WERI-Rb-1 (cell line): ENCODE measurements around the gene PRKCA.

Experiments used
- DNase-seq: peaks from one replicate; pipeline ENCODE4 v3.0.0-alpha.2; 2020
- H3K27ac ChIP-seq: fragments of 250-450 bp; sonication (Bioruptor Pico); 2 replicates; pipeline ENCODE4 v1.5.1; 2020; ENCODE audit warnings: mild to moderate bottlenecking, moderate library complexity
- H3K27me3 ChIP-seq: fragments of 250-450 bp; sonication (Bioruptor Pico); 2 replicates; pipeline ENCODE4 v1.5.1; 2021; ENCODE audit warnings: mild to moderate bottlenecking, low read depth, moderate library complexity; ENCODE audit not compliant: insufficient read depth, severe bottlenecking
- H3K36me3 ChIP-seq: fragments of 250-450 bp; sonication (Bioruptor Pico); 2 replicates; pipeline ENCODE4 v1.5.1; 2020; ENCODE audit warnings: mild to moderate bottlenecking, moderate library complexity
- H3K4me3 ChIP-seq: 2 replicates; pipeline ENCODE4 v1.5.1; 2011; ENCODE audit warnings: low read depth, mild to moderate bottlenecking, control low read depth, low read length
- H3K9me3 ChIP-seq: fragments of 250-450 bp; sonication (Bioruptor Pico); 2 replicates; pipeline ENCODE4 v1.5.1; 2021; ENCODE audit warnings: mild to moderate bottlenecking, moderate library complexity; ENCODE audit not compliant: severe bottlenecking
- TF ChIP-seq, protein P1 (sequence below): IDR thresholded peaks from 2 replicates; pipeline ENCODE4 v1.5.1; 2011; ENCODE audit warnings: low read depth, mild to moderate bottlenecking, control low read depth, inconsistent platforms, low read length

The PRKCA gene

DNA sequence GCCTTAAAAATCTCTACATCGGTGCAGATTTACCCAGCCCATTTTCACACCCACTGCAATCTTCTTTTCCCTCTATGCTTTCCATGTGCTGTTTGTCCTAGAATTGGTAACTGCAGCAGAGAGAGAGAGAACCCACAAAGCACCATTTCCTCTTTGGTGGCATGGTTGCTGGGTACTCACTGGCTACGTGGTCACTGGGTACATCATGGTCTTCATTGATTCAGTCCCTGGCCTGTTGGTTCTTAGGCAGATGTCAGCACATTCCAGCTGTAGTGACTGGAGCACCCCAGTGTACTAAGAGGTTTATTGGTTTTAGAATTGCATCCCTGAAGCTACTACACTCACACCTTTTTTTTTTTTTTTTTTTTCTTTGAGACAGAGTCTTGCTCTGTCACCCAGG is 376.4 kb downstream of the PRKCA start:
- Histone ChIP-seq H3K9me3 (peaks cover 5% of the 10 kb centered on the region), H3K4me3 (no peak overlapping the region), H3K27me3 (no peaks in the 10 kb centered on the region), H3K27ac (no peak overlapping the region), H3K36me3 (no peaks in the 10 kb centered on the region)
- DNase-seq: no peak
- TF ChIP-seq, protein P1, sequence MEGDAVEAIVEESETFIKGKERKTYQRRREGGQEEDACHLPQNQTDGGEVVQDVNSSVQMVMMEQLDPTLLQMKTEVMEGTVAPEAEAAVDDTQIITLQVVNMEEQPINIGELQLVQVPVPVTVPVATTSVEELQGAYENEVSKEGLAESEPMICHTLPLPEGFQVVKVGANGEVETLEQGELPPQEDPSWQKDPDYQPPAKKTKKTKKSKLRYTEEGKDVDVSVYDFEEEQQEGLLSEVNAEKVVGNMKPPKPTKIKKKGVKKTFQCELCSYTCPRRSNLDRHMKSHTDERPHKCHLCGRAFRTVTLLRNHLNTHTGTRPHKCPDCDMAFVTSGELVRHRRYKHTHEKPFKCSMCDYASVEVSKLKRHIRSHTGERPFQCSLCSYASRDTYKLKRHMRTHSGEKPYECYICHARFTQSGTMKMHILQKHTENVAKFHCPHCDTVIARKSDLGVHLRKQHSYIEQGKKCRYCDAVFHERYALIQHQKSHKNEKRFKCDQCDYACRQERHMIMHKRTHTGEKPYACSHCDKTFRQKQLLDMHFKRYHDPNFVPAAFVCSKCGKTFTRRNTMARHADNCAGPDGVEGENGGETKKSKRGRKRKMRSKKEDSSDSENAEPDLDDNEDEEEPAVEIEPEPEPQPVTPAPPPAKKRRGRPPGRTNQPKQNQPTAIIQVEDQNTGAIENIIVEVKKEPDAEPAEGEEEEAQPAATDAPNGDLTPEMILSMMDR: no peak

DNA sequence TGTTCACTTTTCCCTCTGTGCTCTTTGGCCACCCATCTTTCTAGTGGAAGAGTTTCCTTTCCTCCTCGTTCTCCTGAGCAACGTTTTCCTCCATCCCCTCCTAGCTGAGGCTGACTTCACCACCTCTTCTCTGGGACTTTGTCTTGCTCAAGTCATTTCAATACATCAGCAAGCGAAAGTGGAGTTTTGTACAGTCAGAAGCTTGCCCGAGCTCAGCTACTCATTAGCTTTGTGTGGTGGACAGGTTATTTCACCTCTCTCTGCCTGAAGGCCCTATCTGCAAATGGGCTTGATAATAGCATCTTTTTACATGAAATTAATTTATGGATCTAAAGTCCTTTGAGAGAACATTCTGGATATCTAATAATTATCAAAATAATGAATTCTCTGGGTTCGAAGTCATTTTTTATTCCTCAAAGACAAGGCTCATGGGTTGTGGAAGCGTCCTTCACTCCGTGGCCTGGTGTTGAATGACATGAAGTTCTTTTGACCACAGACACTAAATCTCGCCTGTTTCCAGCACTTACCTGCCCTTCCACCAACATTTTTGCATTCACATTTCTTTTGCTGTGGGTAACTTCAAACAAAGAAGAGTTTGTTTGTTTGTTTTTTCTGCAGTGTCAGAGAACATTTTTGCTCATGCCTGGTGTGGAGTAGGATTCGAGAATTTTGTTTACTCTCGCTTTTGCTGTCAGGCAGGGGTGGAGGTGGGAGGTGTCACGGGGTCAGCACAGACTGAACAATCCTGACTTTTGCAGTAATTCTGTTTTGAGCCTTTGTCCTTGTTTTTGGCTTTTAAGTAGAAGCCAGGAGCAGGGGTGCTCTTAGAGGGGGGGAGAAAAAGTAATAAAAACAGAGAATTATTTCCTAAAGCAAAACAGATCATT is 377.5 kb downstream of the PRKCA start:
- DNase-seq: no peak
- Histone ChIP-seq H3K9me3 (peaks cover 5% of the 10 kb centered on the region), H3K4me3 (no peak overlapping the region), H3K36me3 (no peaks in the 10 kb centered on the region), H3K27ac (no peak overlapping the region), H3K27me3 (no peaks in the 10 kb centered on the region)
- TF ChIP-seq, protein P1: no peak

DNA sequence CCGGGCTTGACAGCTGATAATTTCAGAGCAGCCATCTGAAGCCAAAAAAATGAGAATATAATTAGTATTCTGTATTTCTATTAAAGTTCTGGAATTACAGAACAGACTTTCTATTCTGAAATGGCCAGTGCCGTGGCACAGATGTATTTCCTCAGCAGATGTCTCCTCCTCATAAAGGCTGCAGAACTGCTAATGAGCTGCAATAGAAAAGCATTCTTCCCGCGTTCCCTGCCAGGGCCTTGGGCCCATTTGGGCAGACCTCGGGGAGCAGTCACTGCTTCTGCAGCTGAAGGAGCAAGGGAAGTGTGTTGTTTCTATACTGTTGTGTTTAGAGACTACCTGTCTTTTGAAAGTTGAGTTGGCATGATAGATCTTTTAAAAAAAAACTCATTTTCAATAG is 379.9 kb downstream of the PRKCA start:
- no peak overlapping the region for H3K4me3 ChIP-seq
- no peaks in the 10 kb centered on the region for H3K27me3 ChIP-seq
- no peak overlapping the region for H3K27ac ChIP-seq
- DNase-seq: no peak
- H3K9me3 ChIP-seq: peaks cover 5% of the 10 kb centered on the region
- no peaks in the 10 kb centered on the region for H3K36me3 ChIP-seq
- TF ChIP-seq, protein P1: no peak

DNA sequence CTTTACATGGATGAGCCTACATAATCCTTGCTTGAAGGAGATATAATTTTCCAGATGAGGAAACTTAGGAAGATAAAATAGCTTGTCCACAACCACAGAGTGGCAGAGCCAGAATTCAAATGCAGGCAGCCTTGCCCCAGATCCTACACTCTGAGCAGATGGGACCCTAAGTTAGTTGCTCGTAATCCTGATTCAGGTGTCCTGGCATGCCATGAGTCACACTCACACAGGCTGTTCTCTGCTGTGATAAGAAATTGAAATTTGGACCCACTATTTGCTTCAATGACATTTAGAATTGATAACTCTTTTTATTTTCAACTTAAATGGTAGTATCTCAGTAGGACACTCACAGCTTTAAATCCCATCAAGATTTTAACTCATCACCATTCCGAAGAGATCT is 381.8 kb downstream of the PRKCA start:
- Histone ChIP-seq H3K36me3 (no peaks in the 10 kb centered on the region), H3K27me3 (no peaks in the 10 kb centered on the region), H3K9me3 (no peaks in the 10 kb centered on the region), H3K27ac (no peak overlapping the region), H3K4me3 (no peak overlapping the region)
- DNase-seq: no peak
- TF ChIP-seq, protein P1: no peak

DNA sequence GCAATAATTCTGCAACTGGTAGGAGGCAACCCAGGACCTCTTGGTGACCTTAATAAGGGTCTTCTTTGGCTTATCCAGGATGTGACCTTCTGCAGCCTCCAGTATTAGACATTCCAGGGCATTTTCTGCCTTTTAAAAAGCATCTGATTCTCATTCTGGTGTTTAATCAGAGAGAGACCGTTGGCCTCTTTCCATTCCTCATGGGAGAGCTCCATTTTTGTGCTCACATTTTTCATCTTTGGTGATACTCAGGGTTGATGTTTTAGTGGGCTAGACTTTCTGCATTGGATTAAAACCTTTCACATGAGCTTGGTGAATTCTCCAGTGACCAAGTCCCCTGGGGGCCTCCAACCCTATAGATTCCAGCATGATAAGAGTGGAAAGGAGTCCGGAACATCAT is 382.3 kb downstream of the PRKCA start:
- no peaks in the 10 kb centered on the region for H3K36me3 ChIP-seq
- DNase-seq: no peak
- no peak overlapping the region for H3K27ac ChIP-seq
- H3K4me3 ChIP-seq: no peak overlapping the region
- H3K9me3 ChIP-seq: no peaks in the 10 kb centered on the region
- no peaks in the 10 kb centered on the region for H3K27me3 ChIP-seq
- TF ChIP-seq, protein P1: no peak

DNA sequence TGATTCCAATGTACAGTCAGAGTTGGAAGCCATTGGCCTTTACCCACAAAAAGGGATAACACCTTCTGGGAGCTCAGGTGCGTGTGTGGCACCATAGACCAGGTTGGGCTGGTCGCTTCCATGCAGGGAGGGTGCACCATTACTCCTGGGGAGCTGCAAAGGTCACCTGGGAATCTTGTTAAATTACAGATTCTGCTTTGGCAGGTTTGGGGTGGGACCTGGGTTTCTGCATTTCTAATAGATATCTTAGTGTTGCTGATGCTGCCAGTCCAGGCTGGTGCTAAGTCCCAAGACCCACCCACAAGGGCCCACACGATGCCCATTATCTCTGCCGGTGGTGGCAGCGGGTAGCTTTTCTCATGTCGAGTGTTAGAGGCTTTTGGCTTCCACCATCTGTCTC is 384.2 kb downstream of the PRKCA start:
- Histone ChIP-seq H3K9me3 (no peaks in the 10 kb centered on the region), H3K27ac (no peak overlapping the region), H3K36me3 (no peaks in the 10 kb centered on the region), H3K4me3 (no peak overlapping the region), H3K27me3 (no peaks in the 10 kb centered on the region)
- TF ChIP-seq, protein P1: no peak
- no peak for DNase-seq
